Measurements from ENCODE around the gene PDE1A.
A peak's percentile ranks its signal among the peaks of the same experiment; 100 is the strongest.

Gene PDE1A

DNA sequence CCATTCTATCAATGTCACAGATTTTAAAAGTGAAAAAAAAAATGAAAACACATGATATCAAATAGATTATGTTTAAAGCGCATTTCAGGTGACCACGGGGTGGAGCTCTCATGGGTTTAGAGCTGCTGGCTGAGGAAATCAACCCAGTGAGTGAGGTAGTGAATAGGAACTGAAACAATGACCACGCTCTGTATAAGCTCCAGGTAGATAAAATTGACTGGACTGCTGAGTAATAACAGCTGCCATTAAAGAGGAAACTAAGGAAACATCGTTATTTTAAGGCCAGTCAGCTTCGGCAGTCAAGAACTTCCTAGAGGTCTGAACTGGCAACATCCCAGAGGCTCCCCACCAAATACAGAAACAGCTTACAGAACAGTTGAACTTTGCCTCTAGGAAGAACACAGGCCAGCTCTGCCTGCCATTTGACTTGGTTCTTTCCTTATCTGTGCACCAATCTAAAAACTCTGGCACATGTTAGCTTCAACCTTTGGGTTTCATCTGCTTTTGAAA lies 185.9 kb downstream of the PDE1A start:
- Mint-ChIP-seq H3K4me1 (no peaks in the 10 kb centered on the region), H3K27ac (no peak overlapping the region), H3K9me3 (no peaks in the 10 kb centered on the region), H3K36me3 (no peaks in the 10 kb centered on the region), H3K4me3 (no peak overlapping the region), H3K27me3 (no peaks in the 10 kb centered on the region)

DNA sequence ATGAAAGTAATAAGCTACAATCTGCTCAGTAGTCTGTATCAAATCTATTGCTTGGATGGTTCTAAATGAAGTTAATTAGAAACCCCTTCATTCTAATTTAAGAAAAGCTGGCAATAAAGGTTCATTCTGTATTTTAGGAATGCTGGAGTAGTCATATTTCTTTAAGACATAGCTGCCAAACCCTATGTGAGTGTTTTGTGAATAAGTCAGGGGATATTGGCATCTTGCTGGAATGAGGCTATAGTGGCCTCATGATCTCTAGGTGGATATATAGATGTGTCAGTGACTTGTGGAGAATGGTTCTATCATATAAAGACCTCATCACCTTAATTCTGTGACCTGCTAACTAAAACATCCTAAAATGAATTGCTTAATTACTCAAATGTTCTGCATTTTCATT lies 196.3 kb downstream of the PDE1A start:
- Mint-ChIP-seq H3K4me3 (no peak overlapping the region), H3K27me3 (no peaks in the 10 kb centered on the region), H3K9me3 (no peaks in the 10 kb centered on the region), H3K27ac (no peak overlapping the region), H3K4me1 (no peaks in the 10 kb centered on the region), H3K36me3 (no peaks in the 10 kb centered on the region)

DNA sequence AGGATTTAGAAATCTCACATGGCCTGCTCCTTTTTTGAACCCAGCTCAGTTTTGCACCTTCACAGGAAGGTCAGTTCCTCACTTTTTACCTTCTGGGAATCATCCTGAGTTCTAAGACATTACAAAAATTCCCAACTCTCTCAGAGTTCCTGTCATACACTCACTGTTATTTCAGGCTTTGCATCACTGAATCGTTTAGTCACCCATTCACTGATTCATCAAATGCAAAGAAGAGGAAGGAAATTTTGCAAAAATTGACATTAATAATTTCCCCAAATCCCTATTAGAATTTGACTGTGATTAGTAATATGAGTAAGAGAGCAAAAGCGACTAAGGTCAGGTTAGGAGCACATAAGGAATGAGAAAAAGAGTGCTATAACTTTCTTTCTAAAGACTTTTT lies 197.5 kb downstream of the PDE1A start:
- Mint-ChIP-seq H3K4me3 (no peak overlapping the region), H3K4me1 (no peaks in the 10 kb centered on the region), H3K36me3 (no peaks in the 10 kb centered on the region), H3K27ac (no peak overlapping the region), H3K9me3 (no peaks in the 10 kb centered on the region), H3K27me3 (no peaks in the 10 kb centered on the region)

DNA sequence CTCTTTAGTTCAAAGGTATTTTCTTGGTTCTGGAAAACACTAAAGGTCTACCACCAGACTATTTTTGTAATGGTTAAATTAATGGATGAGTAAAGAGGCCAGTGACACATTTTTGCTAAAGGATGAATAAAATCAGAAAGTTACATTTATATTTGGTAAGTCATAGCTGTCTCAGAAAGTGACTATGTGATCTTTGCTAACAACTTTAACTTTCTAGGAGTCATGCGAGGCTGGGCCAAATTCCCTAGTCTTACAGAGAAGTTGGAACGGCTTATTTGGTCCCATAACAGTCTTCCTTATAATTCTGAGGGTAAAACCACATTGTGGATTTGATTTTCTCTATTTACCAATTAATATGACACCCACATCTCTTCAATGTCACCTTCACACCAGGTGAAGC lies 198.1 kb downstream of the PDE1A start:
- no peaks in the 10 kb centered on the region for H3K4me1 Mint-ChIP-seq
- H3K27ac Mint-ChIP-seq, result no peak overlapping the region
- no peaks in the 10 kb centered on the region for H3K27me3 Mint-ChIP-seq
- no peaks in the 10 kb centered on the region for H3K9me3 Mint-ChIP-seq
- H3K36me3 Mint-ChIP-seq, result no peaks in the 10 kb centered on the region
- no peak overlapping the region for H3K4me3 Mint-ChIP-seq

DNA sequence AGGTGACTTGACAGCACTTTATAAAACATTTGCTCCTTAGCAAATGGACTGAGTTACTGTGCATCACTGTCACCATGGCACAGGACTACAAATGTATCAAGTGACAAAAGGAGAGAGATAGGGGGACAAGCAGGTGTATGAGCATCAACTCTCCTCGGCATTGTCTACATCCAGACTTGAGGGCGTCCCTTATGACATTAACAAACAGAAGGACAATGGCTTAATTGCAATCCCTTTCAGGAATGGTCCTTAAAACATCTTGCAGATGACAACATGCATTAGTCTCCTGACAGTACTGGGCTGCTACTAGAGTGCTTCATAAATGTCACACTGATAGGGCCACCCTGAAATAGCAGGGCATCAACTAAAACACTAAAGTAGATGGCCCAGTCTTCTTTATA lies 198.8 kb downstream of the PDE1A start:
- no peak overlapping the region for H3K27ac Mint-ChIP-seq

DNA sequence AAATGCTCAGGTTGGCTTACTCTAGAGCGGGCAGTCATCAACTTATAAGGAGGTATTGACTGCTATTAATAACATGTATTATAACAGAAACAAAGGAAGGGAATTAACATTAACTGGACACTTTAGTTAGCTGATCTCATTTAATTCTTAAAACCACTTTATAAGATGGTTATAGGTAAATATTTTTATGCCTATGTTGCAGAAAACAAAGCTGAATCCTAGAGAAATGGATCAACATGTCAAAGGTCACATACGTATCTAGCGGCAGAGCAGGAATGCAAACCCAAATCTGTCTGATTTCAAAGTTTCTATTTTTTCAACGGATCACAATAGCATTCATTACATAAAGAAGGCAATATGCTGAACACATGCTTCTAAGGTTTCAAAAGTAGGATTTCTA lies 200.0 kb downstream of the PDE1A start:
- no peaks in the 10 kb centered on the region for H3K4me1 Mint-ChIP-seq
- no peaks in the 10 kb centered on the region for H3K27me3 Mint-ChIP-seq
- H3K27ac Mint-ChIP-seq, result no peak overlapping the region

More for the DNA sequence above, 198.8 kb downstream of the PDE1A start:
- Mint-ChIP-seq H3K27me3 (no peaks in the 10 kb centered on the region), H3K4me3 (no peak overlapping the region), H3K9me3 (no peaks in the 10 kb centered on the region), H3K36me3 (no peaks in the 10 kb centered on the region), H3K4me1 (no peaks in the 10 kb centered on the region)

DNA sequence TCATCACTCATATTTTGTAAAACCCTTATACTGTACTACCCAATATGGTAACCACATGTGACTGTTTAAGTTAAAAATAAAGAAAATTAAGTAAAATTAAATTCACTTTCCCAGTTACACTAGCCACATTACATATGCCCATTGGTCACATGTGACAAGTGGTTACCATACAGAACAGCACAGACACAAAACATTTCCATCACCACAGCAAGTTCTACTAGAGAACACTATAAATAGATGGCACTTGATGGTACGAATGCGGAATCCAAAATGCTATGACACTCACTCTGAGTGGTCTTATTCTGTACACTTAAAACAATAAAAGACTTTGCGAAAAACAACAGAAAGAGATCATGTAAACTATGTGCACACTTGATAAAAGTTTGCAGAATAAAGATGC lies 202.2 kb downstream of the PDE1A start:
- H3K27ac Mint-ChIP-seq, result no peak overlapping the region

More for the DNA sequence above, 200.0 kb downstream of the PDE1A start:
- H3K9me3 Mint-ChIP-seq, result no peaks in the 10 kb centered on the region
- no peak overlapping the region for H3K4me3 Mint-ChIP-seq
- H3K36me3 Mint-ChIP-seq, result no peaks in the 10 kb centered on the region

DNA sequence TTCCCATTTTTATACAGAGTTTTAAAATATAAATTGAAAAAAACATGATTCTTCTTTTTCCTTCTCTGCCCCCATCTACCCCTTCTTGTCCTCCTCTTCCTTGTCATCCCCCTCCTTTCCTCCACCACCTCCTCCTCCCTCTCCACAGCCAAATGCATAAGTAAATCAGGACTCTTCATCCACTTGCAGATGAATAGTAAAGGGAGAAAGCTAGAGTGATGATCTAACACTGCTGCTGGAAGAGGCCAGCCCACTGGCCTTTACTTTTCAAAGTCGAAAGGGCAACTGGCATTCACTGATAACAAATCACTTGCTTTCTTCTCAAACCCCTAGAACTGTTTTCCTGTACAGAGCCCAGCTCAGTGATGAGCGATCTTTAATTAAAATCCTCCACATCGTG lies 205.8 kb downstream of the PDE1A start:
- Mint-ChIP-seq H3K4me3 (no peak overlapping the region), H3K9me3 (no peaks in the 10 kb centered on the region), H3K4me1 (no peaks in the 10 kb centered on the region), H3K36me3 (no peaks in the 10 kb centered on the region), H3K27me3 (no peaks in the 10 kb centered on the region), H3K27ac (no peak overlapping the region)

More for the DNA sequence above, 202.2 kb downstream of the PDE1A start:
- Mint-ChIP-seq H3K4me3 (no peak overlapping the region), H3K36me3 (no peaks in the 10 kb centered on the region), H3K27me3 (no peaks in the 10 kb centered on the region), H3K4me1 (no peaks in the 10 kb centered on the region), H3K9me3 (no peaks in the 10 kb centered on the region)

DNA sequence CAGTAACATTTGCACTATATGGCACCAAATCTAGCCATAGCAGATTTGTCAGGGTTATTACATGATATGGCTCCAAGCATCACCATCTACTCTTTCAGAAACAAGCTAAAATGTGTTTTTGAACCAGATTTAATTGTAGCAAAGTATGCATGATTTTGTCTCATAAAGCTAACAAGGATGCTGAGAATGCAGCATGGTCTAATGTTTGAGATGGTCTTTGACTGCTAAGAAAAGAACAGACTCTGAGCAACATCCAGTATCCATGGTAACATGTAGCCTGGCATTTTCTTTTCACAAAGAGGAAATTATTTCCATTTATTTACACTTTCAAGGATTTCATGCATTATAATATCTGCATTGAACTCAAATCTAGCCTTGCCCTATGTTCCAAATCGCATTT lies 206.5 kb downstream of the PDE1A start:
- H3K27ac Mint-ChIP-seq, result no peak overlapping the region
- H3K27me3 Mint-ChIP-seq, result no peaks in the 10 kb centered on the region
- no peaks in the 10 kb centered on the region for H3K36me3 Mint-ChIP-seq
- H3K4me1 Mint-ChIP-seq, result no peaks in the 10 kb centered on the region
- no peak overlapping the region for H3K4me3 Mint-ChIP-seq
- H3K9me3 Mint-ChIP-seq, result no peaks in the 10 kb centered on the region

DNA sequence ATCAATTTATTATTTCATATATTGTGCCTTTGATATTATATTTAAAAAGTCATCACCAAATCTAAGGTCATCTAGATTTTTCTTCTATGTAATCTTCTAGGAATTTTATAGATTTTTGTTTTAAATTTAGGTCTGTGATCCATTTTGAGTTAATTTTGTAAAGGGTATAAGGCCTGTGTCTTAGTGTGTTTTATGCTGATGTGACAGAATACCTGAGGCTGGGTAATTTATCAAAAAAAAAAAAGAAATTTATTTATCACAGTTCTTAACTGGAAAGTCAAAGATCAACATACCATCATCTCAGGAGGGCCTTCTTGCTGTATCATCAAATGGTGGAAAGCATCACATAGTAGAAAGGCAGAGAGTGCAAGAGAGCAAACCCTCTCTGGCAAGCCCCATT lies 216.2 kb downstream of the PDE1A start:
- peaks cover 3% of the 10 kb centered on the region for H3K27me3 Mint-ChIP-seq
- no peak overlapping the region for H3K4me3 Mint-ChIP-seq
- H3K27ac Mint-ChIP-seq, result no peak overlapping the region
- H3K9me3 Mint-ChIP-seq, result peaks cover 7% of the 10 kb centered on the region
- no peaks in the 10 kb centered on the region for H3K36me3 Mint-ChIP-seq
- H3K4me1 Mint-ChIP-seq, result no peaks in the 10 kb centered on the region

DNA sequence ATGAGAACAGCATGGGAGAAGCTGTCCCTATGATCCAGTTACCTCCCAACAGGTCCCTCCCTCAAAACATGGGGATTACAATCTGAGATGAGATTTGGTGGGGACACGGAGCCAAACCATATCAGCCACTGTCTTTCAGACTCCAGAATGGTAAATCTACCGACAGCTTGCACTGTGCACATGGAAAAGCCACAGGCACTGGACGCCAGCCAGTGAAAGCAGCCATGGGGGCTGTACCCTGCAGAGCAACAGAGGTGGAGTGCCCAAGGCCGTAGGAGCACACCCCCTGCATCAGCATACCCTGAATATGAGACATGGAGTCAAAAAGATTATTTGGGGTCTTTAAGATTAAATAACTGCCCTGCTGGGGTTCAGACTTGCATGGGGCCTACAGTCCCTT lies 218.4 kb downstream of the PDE1A start:
- peaks cover 7% of the 10 kb centered on the region for H3K9me3 Mint-ChIP-seq
- H3K27me3 Mint-ChIP-seq, result peaks cover 3% of the 10 kb centered on the region
- H3K4me1 Mint-ChIP-seq, result no peaks in the 10 kb centered on the region
- no peaks in the 10 kb centered on the region for H3K36me3 Mint-ChIP-seq
- no peak overlapping the region for H3K4me3 Mint-ChIP-seq
- no peak overlapping the region for H3K27ac Mint-ChIP-seq

DNA sequence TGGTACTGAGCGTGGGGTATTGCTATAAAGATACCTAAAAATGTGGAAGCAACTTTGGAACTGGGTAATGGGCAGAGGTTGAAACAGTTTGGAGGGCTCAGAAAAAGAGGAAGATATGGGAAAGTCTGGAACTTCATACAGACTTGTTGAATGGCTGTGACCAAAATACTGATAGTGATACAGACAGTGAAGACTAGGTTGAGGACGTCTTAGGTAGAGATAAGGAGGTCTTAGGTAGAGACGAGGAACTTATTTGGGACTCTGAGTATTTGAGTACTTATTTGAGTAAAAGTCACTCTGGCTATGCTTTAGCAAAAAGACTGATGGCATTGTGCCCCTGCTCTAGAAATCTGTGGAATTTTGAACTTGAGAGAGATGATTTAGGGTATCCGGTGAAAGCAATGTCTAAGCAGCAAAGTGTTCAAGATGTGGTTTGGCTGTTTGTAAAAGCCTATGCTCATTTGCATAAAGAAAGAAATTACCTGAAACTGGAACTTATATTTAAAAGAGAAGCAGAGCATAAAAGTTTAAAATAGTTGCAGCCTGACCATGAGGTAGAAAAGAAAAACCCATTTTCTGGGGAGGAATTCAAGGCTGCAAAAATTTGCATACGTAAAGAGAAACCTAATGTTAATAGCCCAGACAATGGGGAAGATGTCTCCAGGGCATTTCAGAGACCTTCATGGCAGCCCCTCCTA lies 219.6 kb downstream of the PDE1A start:
- no peak overlapping the region for H3K4me3 Mint-ChIP-seq
- H3K9me3 Mint-ChIP-seq, result peaks cover 7% of the 10 kb centered on the region
- H3K27me3 Mint-ChIP-seq, result peaks cover 3% of the 10 kb centered on the region
- no peak overlapping the region for H3K27ac Mint-ChIP-seq
- H3K36me3 Mint-ChIP-seq, result no peaks in the 10 kb centered on the region
- no peaks in the 10 kb centered on the region for H3K4me1 Mint-ChIP-seq

DNA sequence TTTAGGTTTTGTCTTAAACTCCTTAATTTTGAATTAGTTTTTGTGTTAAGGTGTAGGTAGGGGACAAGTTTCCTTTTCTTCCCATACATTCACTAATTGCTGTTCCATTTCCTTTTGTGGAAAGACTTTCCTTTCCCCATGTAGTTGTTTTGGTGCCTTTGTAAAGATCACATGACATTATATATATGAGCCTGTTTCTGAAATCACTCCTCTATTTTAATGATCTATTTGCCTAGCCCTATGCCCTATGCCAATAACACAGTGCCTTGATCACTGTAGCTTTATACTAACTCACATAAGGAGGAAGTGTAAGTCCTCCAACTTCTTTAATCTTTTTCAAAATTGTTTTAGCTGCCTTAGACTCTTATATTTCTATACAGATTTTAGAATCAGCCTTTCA lies 229.3 kb downstream of the PDE1A start:
- H3K27ac Mint-ChIP-seq, result no peak overlapping the region

DNA sequence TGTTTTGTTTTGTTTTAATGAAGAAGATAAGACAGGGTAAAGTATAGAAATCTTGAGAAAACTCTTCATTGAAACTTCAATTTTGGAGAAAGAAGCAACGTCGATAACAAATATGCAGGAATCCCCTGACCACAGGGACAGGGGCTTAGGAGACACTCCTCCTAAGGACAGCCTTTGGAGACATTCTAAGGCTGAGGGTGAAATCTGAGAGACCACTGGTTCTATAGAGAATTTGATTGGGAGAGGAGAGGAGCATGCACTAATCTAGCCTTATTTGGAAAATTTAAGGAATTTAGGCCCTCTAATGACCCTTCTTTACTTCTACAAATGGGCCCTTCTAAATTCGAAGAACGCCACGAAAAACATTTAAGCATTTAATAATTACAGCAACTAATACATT lies 233.5 kb downstream of the PDE1A start:
- peaks cover 1% of the 10 kb centered on the region for H3K27me3 Mint-ChIP-seq
- peak overlapping the region; percentile 12 for H3K27ac Mint-ChIP-seq

More for the DNA sequence above, 229.3 kb downstream of the PDE1A start:
- Mint-ChIP-seq H3K4me3 (no peak overlapping the region), H3K27me3 (peaks cover 1% of the 10 kb centered on the region), H3K36me3 (no peaks in the 10 kb centered on the region), H3K4me1 (no peaks in the 10 kb centered on the region), H3K9me3 (no peaks in the 10 kb centered on the region)

DNA sequence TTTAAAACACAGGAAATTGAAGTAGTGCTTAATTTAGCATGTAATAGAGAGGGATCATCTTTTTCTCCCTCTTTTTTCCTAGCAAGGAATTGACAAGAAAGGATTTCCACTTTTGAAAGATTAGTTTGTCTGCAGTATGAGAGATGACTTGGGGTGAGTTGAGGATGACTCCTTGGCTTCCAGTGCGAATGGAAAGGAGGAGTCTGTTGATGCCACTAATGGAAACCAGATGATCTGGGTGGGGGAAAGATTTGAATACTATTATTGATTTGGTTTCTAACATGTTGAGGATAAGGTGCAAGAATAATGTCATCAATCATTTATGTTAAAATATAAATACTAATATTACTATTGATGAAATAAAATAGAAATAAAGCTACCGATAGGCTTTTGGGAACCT lies 235.8 kb downstream of the PDE1A start:
- Mint-ChIP-seq H3K4me3 (no peak overlapping the region), H3K9me3 (no peaks in the 10 kb centered on the region), H3K4me1 (no peaks in the 10 kb centered on the region), H3K27ac (no peak overlapping the region), H3K36me3 (no peaks in the 10 kb centered on the region), H3K27me3 (peaks cover 5% of the 10 kb centered on the region)

More for the DNA sequence above, 233.5 kb downstream of the PDE1A start:
- Mint-ChIP-seq H3K4me3 (no peak overlapping the region), H3K9me3 (no peaks in the 10 kb centered on the region), H3K4me1 (no peaks in the 10 kb centered on the region), H3K36me3 (no peaks in the 10 kb centered on the region)

DNA sequence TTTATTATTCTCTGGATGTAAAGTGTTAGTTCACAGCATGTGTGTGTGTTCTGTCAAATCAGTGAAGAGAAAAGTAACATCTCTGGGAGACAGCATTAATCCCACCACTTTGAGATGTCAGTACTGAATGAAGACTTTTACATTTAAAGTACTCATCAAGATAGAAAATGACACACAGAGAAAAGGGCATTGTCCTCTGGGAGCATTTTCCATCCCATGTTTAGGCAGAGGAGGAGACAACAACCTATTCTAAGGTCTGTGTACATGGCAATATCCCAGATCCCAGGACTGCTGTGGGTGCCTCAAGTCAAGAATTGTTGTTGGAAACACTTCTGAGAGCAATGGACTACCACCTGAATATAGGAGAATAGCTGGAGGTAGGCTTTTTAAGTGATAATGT lies 239.7 kb downstream of the PDE1A start:
- H3K27me3 Mint-ChIP-seq, result peaks cover 4% of the 10 kb centered on the region
- no peak overlapping the region for H3K27ac Mint-ChIP-seq
- no peak overlapping the region for H3K4me3 Mint-ChIP-seq
- H3K36me3 Mint-ChIP-seq, result no peaks in the 10 kb centered on the region
- no peaks in the 10 kb centered on the region for H3K4me1 Mint-ChIP-seq
- no peaks in the 10 kb centered on the region for H3K9me3 Mint-ChIP-seq

Data from activated naive CD4-positive, alpha-beta T cell treated with anti-CD3 and anti-CD28 coated beads, Interleukin-2, amount 50 U/mL, for 24 hours (primary cell).